HG03460 (cell line): ENCODE measurements around the gene UBTD1.
A peak's percentile ranks its signal among the peaks of the same experiment; 100 is the strongest.

ENCODE experiments used
- ATAC-seq: cut with Tn5 transposase; IDR thresholded peaks from one replicate; pipeline ENCODE4 v1.9.1; 2021; ENCODE audit not compliant: unreplicated experiment

UBTD1 gene

GRCh38 chr10:97580421-97581367, 82.0 kb downstream of the UBTD1 start:
- ATAC-seq = no peak

DNA sequence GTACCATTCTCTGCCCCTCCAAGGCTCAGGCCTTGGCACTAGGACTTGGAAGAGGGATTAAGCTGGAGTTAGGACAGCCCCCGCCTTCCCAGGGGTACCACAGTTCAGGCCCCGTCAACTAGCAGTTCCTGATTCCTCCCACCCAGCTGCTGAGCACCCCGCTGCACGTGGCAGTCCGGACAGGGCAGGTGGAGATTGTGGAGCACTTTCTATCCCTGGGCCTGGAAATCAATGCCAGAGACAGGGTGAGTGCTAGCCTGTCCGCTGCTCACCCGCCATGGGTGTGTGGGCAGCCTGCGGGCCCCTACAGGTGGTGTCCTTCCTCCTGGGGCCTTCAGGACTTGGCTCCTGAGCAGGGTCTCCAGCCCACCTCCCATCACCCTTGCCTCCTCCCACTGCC, 83.4 kb downstream of the UBTD1 start:
- no peak for ATAC-seq

- ATAC-seq = no peak
These were observed 84.8 kb downstream of the UBTD1 start for GRCh38 chr10:97583476-97583875.

DNA sequence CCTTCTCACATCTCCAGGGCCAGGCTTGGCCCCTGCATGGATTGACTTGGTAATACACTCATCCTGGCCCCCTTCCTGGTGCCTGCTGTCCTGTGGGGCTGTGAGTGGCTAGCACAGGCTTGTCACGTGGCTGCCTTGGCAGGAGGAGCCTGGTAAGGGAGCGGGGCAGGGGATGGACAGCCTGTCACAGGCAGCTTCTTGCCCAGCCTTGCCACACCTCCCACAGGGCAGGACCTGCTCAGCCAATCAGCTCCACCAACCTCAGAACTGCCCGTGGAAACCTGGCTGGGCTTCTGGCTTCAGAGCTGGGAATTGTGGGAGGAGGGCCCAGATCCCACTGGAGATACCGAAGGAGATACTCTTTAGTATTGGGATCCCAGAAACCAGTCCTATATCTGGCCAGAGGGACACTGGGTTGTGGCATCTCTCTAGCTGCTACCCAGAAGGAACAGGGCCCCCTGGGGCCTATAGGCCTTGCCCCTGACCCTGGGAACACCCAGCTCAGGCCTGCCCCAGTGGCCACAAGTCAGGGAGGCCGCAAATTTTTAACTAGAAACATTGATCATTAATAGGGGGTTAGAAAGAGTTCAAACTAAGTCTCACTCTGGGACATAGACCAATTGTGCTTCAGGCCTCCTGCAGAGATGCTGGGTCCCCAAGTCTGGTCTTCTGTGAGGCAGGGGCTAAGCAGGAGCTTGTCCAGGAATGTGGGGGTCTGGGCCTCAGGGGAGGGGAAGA, 85.5 kb downstream of the UBTD1 start, which contains the start of gene HOGA1:
TSS of gene HOGA1 (plus strand) at position 330 of the 738 bp plus-strand sequence. CDS start at position 645, 315 bp downstream.
- ATAC-seq = peak; percentile 66

GRCh38 chr10:97584798-97585438, 86.2 kb downstream of the UBTD1 start:
- no peak for ATAC-seq

DNA sequence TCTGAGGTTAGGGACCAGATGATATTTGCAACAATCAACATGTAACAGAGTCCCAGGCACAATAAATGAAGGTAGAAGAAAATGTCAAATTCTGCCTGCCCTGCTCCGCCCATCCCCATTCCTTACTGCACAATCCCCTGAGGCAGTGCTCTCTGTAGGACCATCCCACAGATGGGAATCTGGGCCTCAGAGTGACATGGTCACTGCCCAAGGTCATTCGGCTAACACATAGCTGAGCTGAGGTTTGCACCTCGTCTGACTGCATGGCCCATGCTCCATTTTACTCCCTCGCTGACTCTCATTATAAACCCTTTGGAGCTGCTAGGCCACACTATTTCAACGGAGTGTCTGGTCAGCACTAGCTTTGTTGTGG, 86.7 kb downstream of the UBTD1 start:
- no peak for ATAC-seq

- no peak for ATAC-seq
These were observed 88.5 kb downstream of the UBTD1 start for GRCh38 chr10:97587183-97587582.

DNA sequence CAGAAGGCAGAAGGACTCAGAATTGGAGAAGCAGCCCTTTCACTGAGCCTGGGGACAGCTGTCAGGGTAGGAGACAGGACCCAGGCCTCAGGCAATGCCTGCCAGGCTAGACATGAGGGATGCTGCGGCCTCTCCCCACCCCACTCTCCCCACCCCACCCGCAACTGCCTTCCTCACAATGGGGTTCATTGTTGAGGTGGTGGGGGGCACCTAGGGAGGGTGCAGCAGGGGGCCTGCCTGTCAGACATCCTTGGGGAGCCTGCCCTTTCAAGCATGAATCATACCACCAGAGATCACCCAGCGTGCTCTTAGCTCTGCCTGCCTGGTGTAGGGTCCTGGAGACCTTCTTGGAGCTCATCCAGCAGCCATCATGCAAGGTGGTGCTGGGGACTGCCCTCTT, 90.8 kb downstream of the UBTD1 start, which contains the start of gene C10orf62:
TSS of gene C10orf62 (plus strand) at position 243 of the 400 bp plus-strand sequence. CDS start 177 bp downstream, outside the sequence.
- no peak for ATAC-seq

GRCh38 chr10:97590082-97590747, 91.5 kb downstream of the UBTD1 start:
- ATAC-seq = no peak

- no peak for ATAC-seq
These were observed 92.2 kb downstream of the UBTD1 start for GRCh38 chr10:97590748-97591495.

- ATAC-seq = no peak
These were observed 94.7 kb downstream of the UBTD1 start for GRCh38 chr10:97593421-97593820.

DNA sequence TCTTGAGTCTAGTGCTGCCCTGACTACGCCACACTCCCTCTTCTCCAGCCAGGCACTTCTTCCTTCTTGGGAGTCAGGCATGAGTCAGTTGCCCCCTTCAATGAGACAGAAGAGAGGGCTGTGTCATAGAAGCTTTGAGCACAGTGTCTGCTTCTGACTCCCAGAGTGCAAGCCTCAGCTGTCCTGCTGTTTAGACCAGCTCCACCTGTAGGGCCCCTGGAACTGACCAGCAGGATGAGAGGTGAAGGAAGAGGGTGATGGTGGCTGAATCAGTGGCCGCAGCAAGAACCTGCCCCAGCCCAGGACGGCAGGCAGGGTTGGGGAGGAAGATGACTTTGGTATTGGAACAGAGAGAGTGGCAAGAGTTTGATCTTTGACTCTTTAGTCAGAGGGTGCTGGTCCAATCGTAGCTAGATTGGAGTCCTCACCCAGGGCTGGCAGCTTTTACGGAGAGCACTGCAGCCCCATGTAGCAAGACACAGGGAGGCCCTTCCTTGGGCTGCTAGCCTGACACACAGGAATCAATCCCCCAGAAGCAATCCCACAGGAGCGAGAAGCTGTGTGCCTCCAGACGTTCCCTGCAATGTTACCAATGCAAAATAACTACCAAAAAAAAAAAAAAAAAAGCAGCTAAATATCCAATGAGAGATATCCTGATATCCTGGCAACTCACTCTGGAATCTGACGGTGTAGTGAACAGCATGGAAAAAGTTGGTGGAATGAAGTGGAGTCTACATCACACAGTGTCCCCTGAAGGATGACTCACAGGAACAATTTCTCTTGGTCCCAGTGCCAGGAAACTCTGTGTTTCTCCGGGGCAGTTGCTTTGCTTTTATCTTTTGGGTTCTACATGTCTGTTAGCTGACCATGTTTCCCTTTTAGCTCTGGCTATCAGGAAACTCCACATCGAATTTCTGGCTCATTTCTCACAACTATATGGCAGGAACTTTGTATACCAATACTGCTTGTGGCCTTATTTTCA, 97.7 kb downstream of the UBTD1 start:
- ATAC-seq = no peak

DNA sequence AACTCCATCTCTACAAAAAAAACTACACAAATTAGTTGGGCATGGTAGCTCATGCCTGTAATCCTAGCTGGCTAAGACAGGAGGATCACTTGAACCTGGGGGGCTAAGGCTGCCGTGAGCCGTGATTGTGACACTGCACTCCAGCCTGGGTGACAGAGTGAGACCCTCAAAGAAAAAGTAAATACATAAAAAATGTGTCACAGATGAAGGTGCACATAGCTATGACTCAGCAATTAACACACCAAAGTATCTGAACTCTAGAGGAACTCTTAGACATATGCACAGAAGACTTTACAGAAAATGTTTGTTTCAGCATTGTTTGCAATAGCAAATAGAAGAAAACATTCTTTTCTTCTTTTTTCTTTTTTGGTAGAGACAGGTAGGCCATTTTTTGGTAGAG, 99.1 kb downstream of the UBTD1 start:
- no peak for ATAC-seq

- ATAC-seq = no peak
These were observed 99.9 kb downstream of the UBTD1 start for GRCh38 chr10:97598407-97599271.

DNA sequence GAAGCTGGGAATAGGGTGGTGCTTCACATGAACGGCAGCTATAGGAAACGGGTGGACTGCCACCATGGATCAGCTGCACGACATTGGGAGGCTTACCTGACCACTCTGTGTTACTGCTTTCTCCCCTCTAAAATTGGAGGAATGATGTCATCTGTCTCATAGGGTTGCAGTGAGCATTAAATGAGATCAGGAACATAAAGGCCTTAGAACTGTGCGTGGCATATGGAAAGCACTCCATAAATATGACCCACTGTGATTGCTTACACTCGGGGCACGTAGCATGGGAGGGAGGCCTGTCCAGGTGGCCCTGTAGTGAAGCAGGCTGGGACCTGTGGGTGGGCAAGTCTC, 100.5 kb downstream of the UBTD1 start:
- ATAC-seq = no peak

DNA sequence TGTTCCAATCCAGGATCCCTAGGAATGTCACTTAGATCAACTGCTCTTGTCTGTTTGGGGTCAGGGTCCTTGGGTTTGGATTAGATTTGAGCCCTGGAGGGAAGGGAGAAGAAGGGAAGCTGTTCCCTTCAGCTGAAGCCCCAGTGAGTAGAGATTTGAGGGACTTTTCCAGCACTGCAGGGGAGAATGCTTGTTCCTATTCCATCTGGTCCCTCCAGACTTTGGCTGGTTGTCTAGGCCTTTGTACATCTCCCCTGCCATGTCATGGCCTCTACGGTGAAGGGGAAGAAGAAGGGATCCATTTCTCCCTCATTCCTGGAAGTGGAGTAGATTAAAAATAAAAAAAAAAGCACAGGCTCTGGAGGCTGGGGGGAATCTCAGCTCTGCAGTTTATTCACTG, 101.9 kb downstream of the UBTD1 start:
- no peak for ATAC-seq

DNA sequence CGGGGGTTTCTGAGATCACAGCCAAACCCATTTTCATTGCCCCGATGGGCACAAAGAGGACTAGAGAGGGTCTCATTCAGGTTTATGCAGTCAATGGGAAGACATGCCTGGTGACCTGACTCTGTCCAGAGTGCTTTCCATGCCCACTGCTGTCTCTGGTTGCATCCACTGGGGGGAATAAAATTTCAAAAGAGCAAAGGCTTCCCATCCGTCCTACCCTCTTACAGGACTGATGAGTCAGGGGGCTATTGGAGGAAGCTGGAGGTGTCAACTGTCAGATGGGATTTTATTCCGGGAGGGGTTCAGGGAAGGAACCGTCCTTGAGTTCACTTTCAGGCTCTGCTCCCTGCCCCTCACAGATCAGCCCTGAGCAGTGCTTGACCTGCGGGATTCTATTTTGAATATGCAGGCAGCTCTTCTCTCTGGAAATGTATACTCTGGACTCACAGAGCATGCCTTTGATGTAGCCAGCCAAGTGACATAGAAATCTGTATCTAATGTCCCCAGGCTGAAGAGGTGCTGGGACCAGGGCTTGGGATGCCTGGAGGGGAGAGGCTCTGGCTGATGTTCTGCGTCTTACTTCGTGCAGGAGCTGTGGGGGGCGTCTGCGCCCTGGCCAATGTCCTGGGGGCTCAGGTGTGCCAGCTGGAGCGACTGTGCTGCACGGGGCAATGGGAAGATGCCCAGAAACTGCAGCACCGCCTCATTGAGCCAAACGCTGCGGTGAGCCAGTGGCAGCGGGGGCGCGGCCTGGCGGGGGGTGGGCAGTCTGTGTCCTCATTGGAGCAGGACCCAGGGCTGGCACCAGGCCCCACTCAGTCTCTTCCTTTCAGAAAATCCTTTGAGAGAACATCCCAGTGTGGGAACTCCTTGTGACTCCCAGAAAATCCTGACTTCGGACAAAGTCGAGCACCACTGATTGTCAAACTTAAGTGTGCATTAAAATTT, 102.8 kb downstream of the UBTD1 start:
- no peak for ATAC-seq
